ENCODE measurements around the gene SNX18.

- TF ChIP-seq POLR2A (IDR thresholded peaks at IDR 0.05) (no peak), CTCF (IDR thresholded peaks at IDR 0.05) (no peak)
Measured at GRCh38 chr5:54517174-54517511, 416 bp upstream of the SNX18 start.
